PC-3 (cell line): Measurements from ENCODE around the gene PRSS50.

Source experiments
- EZH2 ChIP-seq: fragments of 300-600 bp; sonication (generic); IDR thresholded peaks from one replicate; pipeline ENCODE4 v1.6.1; 2017; ENCODE audit warnings: antibody characterized with exemption, mild to moderate bottlenecking, low read length; ENCODE audit not compliant: unreplicated experiment
- EZH2phosphoT487 ChIP-seq: fragments of 300-600 bp; sonication (generic); IDR thresholded peaks from 2 replicates; pipeline ENCODE4 v1.6.1; 2018; ENCODE audit warnings: mild to moderate bottlenecking, antibody characterized with exemption, low read length, borderline replicate concordance
- TF ChIP-seq, protein P1 (sequence below): fragments of 300-600 bp; sonication (generic); conservative IDR thresholded peaks from 2 replicates; pipeline ENCODE4 v1.5.1; 2017; ENCODE audit warnings: antibody characterized with exemption, low read depth, mild to moderate bottlenecking, low read length

DNA sequence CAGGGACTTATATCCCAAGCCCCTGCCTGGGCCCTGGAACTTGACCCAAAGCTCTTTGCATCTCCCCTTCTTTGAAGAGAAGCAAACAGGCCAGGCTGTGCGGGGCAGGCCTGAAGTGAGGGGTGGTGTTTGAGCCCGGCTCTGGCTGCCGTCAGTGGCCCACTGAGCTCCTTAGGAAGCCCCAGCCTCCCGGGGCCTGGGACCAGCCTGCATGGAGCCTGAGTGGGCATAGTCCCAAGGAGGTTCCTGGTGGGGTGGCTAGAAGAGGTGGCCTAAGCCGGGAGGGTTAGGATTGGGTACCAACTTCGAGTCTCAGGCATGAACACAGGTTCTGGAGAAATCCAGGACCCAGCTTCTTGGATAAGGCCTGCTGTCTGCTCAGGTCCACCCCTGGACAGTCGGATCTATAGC lies 10.1 kb downstream of the PRSS50 start:
- TF ChIP-seq, protein P1, sequence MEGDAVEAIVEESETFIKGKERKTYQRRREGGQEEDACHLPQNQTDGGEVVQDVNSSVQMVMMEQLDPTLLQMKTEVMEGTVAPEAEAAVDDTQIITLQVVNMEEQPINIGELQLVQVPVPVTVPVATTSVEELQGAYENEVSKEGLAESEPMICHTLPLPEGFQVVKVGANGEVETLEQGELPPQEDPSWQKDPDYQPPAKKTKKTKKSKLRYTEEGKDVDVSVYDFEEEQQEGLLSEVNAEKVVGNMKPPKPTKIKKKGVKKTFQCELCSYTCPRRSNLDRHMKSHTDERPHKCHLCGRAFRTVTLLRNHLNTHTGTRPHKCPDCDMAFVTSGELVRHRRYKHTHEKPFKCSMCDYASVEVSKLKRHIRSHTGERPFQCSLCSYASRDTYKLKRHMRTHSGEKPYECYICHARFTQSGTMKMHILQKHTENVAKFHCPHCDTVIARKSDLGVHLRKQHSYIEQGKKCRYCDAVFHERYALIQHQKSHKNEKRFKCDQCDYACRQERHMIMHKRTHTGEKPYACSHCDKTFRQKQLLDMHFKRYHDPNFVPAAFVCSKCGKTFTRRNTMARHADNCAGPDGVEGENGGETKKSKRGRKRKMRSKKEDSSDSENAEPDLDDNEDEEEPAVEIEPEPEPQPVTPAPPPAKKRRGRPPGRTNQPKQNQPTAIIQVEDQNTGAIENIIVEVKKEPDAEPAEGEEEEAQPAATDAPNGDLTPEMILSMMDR = no peak
- TF ChIP-seq EZH2 (no peak), EZH2phosphoT487 (no peak)
